ENCODE measurements around the gene CER1. TPM values are rescaled to one million over a fixed set of nuclear protein-coding genes. Genes with fewer than 3 reads are reported as not detected.

CER1 gene
- total and polyA plus RNA-seq, 9 of the 15 experiments (the other 6 are each of a cell fraction or from before 2014, with no cell fraction given) = not detected

DNA sequence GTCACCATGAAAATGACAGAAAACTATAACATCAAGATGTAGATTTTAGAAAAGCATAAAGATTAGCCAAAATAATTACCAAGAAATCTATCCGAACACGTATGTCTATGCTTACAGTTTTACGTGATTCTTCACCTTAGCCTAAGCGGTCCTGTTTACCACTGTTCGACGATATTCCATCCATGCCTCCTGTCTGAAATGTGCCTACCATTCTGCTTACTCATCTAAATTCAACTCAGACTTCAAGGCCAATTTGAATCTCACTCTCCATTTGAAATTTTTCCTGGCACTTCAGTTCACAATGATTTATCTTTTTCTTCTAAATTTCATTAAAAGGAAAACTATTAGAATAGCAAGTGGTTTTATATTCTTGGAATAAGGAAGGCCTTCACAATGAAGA lies 44.7 kb downstream of the CER1 start:
- ATAC-seq (no peak), DNase-seq (ENCODE audit: extremely low read depth in 1 of 4, low spot score in 3 of 4) (no peak), FAIRE-seq (no peak)
- in situ Hi-C loops (cut with MboI) (no loop called here), intact Hi-C loops (cut with micrococcal nuclease) (no loop called here)
- WGBS (ENCODE audit: insufficient coverage, low coverage, missing lambda C conversion rate) = 31% methylated on average over 6 of the region's 6 CpGs
- Histone ChIP-seq H3K9me3 (replicated peaks; ENCODE audit: control insufficient read depth, insufficient read depth, low read depth, low read length) (no peaks in the 10 kb centered on the region), H3K79me2 (ENCODE audit: control insufficient read depth, insufficient read depth, low read length) (no peaks in the 10 kb centered on the region), H3K9me1 (ENCODE audit: control insufficient read depth, insufficient read depth, low read length) (no peaks in the 10 kb centered on the region), H3K27ac (ENCODE audit: extremely low read depth, low read depth, low read length) (no peak overlapping the region), H3K9ac (ENCODE audit: insufficient read depth in 1 of 2, low read depth in 2 of 2, low read length in 2 of 2) (no peak overlapping the region), H3K4me3 (no peak overlapping the region), H3K36me3 (ENCODE audit: control insufficient read depth, insufficient read depth, low read length) (no peaks in the 10 kb centered on the region), H3K4me1 (replicated peaks in 1 of 2; ENCODE audit: control insufficient read depth in 2 of 2, insufficient read depth in 2 of 2, low read length in 2 of 2) (no peaks in the 10 kb centered on the region), H3K4me2 (ENCODE audit: insufficient read depth, low read length) (no peak overlapping the region), H3K27me3 (ENCODE audit: control insufficient read depth in 2 of 2, insufficient read depth in 2 of 2, low read length in 2 of 2) (no peaks in the 10 kb centered on the region), H4K20me1 (replicated peaks; ENCODE audit: control insufficient read depth, insufficient read depth, low read length) (no peaks in the 10 kb centered on the region), H2AFZ (ENCODE audit: low read depth, low read length) (no peak overlapping the region)
- BruUV-seq (replicated peaks) = no TSS peak
- POLR2A ChIA-PET = no interaction called here
- no peak for TF ChIP-seq ZFP36 (IDR thresholded peaks at IDR 0.05; ENCODE audit: low read depth, low read length, partially characterized antibody)
- TF ChIP-seq FUS (optimal IDR thresholded peaks at IDR 0.05; ENCODE audit: low read depth, low read length) = no peak
- TF ChIP-seq, protein P1, sequence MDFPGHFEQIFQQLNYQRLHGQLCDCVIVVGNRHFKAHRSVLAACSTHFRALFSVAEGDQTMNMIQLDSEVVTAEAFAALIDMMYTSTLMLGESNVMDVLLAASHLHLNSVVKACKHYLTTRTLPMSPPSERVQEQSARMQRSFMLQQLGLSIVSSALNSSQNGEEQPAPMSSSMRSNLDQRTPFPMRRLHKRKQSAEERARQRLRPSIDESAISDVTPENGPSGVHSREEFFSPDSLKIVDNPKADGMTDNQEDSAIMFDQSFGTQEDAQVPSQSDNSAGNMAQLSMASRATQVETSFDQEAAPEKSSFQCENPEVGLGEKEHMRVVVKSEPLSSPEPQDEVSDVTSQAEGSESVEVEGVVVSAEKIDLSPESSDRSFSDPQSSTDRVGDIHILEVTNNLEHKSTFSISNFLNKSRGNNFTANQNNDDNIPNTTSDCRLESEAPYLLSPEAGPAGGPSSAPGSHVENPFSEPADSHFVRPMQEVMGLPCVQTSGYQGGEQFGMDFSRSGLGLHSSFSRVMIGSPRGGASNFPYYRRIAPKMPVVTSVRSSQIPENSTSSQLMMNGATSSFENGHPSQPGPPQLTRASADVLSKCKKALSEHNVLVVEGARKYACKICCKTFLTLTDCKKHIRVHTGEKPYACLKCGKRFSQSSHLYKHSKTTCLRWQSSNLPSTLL (IDR thresholded peaks at IDR 0.05) = no peak
- TF ChIP-seq, protein P2, sequence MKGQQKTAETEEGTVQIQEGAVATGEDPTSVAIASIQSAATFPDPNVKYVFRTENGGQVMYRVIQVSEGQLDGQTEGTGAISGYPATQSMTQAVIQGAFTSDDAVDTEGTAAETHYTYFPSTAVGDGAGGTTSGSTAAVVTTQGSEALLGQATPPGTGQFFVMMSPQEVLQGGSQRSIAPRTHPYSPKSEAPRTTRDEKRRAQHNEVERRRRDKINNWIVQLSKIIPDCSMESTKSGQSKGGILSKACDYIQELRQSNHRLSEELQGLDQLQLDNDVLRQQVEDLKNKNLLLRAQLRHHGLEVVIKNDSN (CRISPR knock-in tag; IDR thresholded peaks at IDR 0.05) = no peak
- peak; percentile 79 for TF ChIP-seq ZNF316 (IDR thresholded peaks at IDR 0.05)
- peak; percentile 67 for TF ChIP-seq MAFG (tag; conservative IDR thresholded peaks at IDR 0.05)
- no peak for TF ChIP-seq POLR3G (IDR thresholded peaks at IDR 0.05; ENCODE audit: extremely low read depth, insufficient read length, insufficient replicate concordance)
- TF ChIP-seq C11orf30 (IDR thresholded peaks at IDR 0.05; ENCODE audit: low read depth) = peak; percentile 70
- TF ChIP-seq ZNF217 (CRISPR knock-in tag; IDR thresholded peaks at IDR 0.05) = no peak
- peak; percentile 47 for TF ChIP-seq MAFF (IDR thresholded peaks at IDR 0.05; ENCODE audit: low read length)
- peak; percentile 28; the same call in 1 of the 2 replicates for TF ChIP-seq MAFK (IDR thresholded peaks at IDR 0.05; ENCODE audit: low read length)
- CTCF ChIA-PET (ENCODE audit: low intra/inter-chr PET ratio) = no interaction called here

All from K562 (cell line).